Keratinocyte (primary cell): Measurements from ENCODE around the gene HDAC10.

Experiments used
- CTCF ChIP-seq, 3 experiments: IDR thresholded peaks in 1 of 3; conservative IDR thresholded peaks in 1 of 3; optimal IDR thresholded peaks in 1 of 3; 2 replicates in 2 of 3; 3 replicates in 1 of 3; pipeline versions ENCODE3 to v1.5.1; 2011; ENCODE audit warnings: low read length in 3 of 3, mild to moderate bottlenecking in 3 of 3, moderate library complexity in 2 of 3, control low read depth in 1 of 3, inconsistent platforms in 1 of 3; ENCODE audit not compliant: insufficient read depth in 2 of 3; ENCODE audit errors: extremely low read depth in 1 of 3
- EZH2 ChIP-seq: IDR thresholded peaks from one replicate; pipeline ENCODE4 v1.6.1; 2012; ENCODE audit warnings: inconsistent platforms, mild to moderate bottlenecking, low read length, moderate library complexity

- TF ChIP-seq CTCF (optimal IDR thresholded peaks at IDR 0.05 in 1 of 3, IDR thresholded peaks at IDR 0.05 in 1 of 3, conservative IDR thresholded peaks at IDR 0.05 in 1 of 3; ENCODE audit: extremely low read depth in 1 of 3, insufficient read depth in 2 of 3, low read length in 3 of 3) = no peak
- no peak for TF ChIP-seq EZH2
These were observed 2.9 kb upstream of the HDAC10 start for GRCh38 chr22:50253941-50254340.
